ENCODE measurements around the gene PAX2. TPM values are rescaled to one million over a fixed set of nuclear protein-coding genes. Genes with fewer than 3 reads are reported as not detected.

The PAX2 gene
- total RNA-seq, 2 donors from 2014 or later = 0.93 to 0.99 TPM

- Mint-ChIP-seq H3K27me3 (ENCODE audit: insufficient read depth) (peaks cover 57% of the 10 kb centered on the region), H3K4me3 (no peak overlapping the region), H3K4me1 (no peaks in the 10 kb centered on the region), H3K27ac (no peak overlapping the region), H3K36me3 (ENCODE audit: low read depth) (no peaks in the 10 kb centered on the region), H3K9me3 (no peaks in the 10 kb centered on the region)
- Histone ChIP-seq H3K27me3 (ENCODE audit: control insufficient read depth, insufficient read depth, low read length, poor library complexity, severe bottlenecking) (peaks cover 52% of the 10 kb centered on the region), H3K4me3 (ENCODE audit: low read length) (no peak overlapping the region), H3K9ac (ENCODE audit: extremely low read depth, low read length, poor library complexity, severe bottlenecking) (no peak overlapping the region), H3K27ac (ENCODE audit: low read depth, low read length) (no peak overlapping the region), H3K36me3 (ENCODE audit: control insufficient read depth, insufficient read depth, low read length) (no peaks in the 10 kb centered on the region), H3K9me3 (ENCODE audit: control insufficient read depth, low read length) (no peaks in the 10 kb centered on the region), H3K4me1 (ENCODE audit: control insufficient read depth, insufficient read depth, low read length) (no peaks in the 10 kb centered on the region)
- DNase-seq = no peak
- TF ChIP-seq CTCF (conservative IDR thresholded peaks at IDR 0.05) = no peak
- 90 to 100% methylated on average over 2 of the region's 2 CpGs for WGBS, 2 experiments (ENCODE audit: insufficient coverage in 1 of 2, insufficient read length in 1 of 2)
Measured at GRCh38 chr10:100769481-100769880, 24.1 kb downstream of the PAX2 start.

DNA sequence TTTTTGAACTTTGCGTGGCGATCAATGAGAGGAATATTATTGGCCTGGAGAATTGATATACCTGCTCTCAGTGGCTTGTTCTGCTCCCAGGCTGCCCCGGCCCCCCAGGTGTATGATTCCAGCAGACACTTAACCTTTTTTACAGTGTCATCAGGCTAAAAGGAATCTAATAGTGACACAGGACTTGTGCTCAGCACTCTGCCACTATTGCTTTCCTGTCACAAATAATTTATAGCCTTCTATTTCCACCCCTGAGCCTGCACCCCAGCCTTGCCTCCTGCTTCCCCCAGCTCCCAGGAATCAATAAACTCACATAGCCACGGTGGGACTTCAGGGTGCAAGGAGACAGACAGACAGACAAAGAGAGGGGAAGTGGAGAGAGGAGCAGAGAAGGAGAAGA is 28.3 kb downstream of the PAX2 start:
- no peaks in the 10 kb centered on the region for H3K4me1 ChIP-seq (ENCODE audit: control insufficient read depth, insufficient read depth, low read length)
- no peak overlapping the region for H3K4me3 ChIP-seq (ENCODE audit: low read length)
- H3K9me3 ChIP-seq (ENCODE audit: control insufficient read depth, low read length) = no peaks in the 10 kb centered on the region
- H3K9ac ChIP-seq (ENCODE audit: extremely low read depth, low read length, poor library complexity, severe bottlenecking) = no peak overlapping the region
- Mint-ChIP-seq H3K27me3 (ENCODE audit: insufficient read depth) (peaks cover 56% of the 10 kb centered on the region), H3K9me3 (no peaks in the 10 kb centered on the region), H3K4me1 (peaks cover 4% of the 10 kb centered on the region), H3K36me3 (ENCODE audit: low read depth) (no peaks in the 10 kb centered on the region), H3K4me3 (no peak overlapping the region), H3K27ac (no peak overlapping the region)
- H3K27me3 ChIP-seq (ENCODE audit: control insufficient read depth, insufficient read depth, low read length, poor library complexity, severe bottlenecking) = peaks cover 46% of the 10 kb centered on the region
- no peaks in the 10 kb centered on the region for H3K36me3 ChIP-seq (ENCODE audit: control insufficient read depth, insufficient read depth, low read length)
- no peak for TF ChIP-seq CTCF (conservative IDR thresholded peaks at IDR 0.05)
- 87% methylated on average over 4 of the region's 4 CpGs; no CpG with 5 or more reads in 1 of the 2 experiments for WGBS, 2 experiments (ENCODE audit: insufficient coverage in 1 of 2, insufficient read length in 1 of 2)
- no peak for DNase-seq
- H3K27ac ChIP-seq (ENCODE audit: low read depth, low read length) = no peak overlapping the region

GRCh38 chr10:100774223-100774622 is 28.8 kb downstream of the PAX2 start:
- no peak overlapping the region for H3K4me3 Mint-ChIP-seq
- no peak overlapping the region for H3K27ac ChIP-seq (ENCODE audit: low read depth, low read length)

More at GRCh38 chr10:100774223-100774622, 28.8 kb downstream of the PAX2 start:
- no peak for TF ChIP-seq CTCF (conservative IDR thresholded peaks at IDR 0.05)
- Mint-ChIP-seq H3K27me3 (ENCODE audit: insufficient read depth) (peaks cover 61% of the 10 kb centered on the region), H3K4me1 (peaks cover 4% of the 10 kb centered on the region), H3K27ac (no peak overlapping the region), H3K36me3 (ENCODE audit: low read depth) (no peaks in the 10 kb centered on the region), H3K9me3 (peaks cover 1% of the 10 kb centered on the region)
- Histone ChIP-seq H3K27me3 (ENCODE audit: control insufficient read depth, insufficient read depth, low read length, poor library complexity, severe bottlenecking) (peaks cover 52% of the 10 kb centered on the region), H3K36me3 (ENCODE audit: control insufficient read depth, insufficient read depth, low read length) (no peaks in the 10 kb centered on the region), H3K4me3 (ENCODE audit: low read length) (no peak overlapping the region), H3K9me3 (ENCODE audit: control insufficient read depth, low read length) (no peaks in the 10 kb centered on the region), H3K9ac (ENCODE audit: extremely low read depth, low read length, poor library complexity, severe bottlenecking) (no peak overlapping the region), H3K4me1 (ENCODE audit: control insufficient read depth, insufficient read depth, low read length) (no peaks in the 10 kb centered on the region)
- no peak for DNase-seq
- WGBS, 2 experiments (ENCODE audit: insufficient coverage in 1 of 2, insufficient read length in 1 of 2) = 40 to 90% methylated on average over 1 to 8 of the region's 8 CpGs

Data from endodermal cell (in vitro differentiated cells).